ENCODE measurements around the gene SEMA3C. TPM values are rescaled to one million over a fixed set of nuclear protein-coding genes. Genes with fewer than 3 reads are reported as not detected.

Gene SEMA3C
- total RNA-seq, 1 experiment from 2014 or later, result 13.3 TPM

DNA sequence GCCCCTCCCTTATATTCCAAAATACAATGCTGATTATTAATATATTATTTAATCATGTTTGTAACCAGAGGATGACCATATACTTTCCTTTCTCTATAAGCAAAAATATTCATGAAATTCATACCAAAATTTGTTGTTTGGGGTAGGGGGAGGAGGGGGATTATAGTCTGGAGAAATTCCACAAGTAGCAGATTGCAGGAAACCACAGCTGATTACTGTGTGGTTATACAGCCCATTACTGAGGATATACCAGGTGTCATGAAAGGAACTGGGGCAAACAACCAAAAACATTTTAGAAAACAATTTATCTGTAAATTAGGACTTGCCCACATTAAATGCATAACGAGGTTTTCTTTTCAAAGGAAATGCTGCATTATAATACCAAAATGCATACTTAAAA, 50.3 kb downstream of the SEMA3C start:
- Histone ChIP-seq H3K27ac (ENCODE audit: low read depth, low read length, poor library complexity, severe bottlenecking) (no peak overlapping the region), H3K27me3 (replicated peaks; ENCODE audit: insufficient read depth, low read depth, low read length, poor library complexity) (no peaks in the 10 kb centered on the region), H3K36me3 (ENCODE audit: insufficient read depth, low read length, poor library complexity, severe bottlenecking) (no peaks in the 10 kb centered on the region), H3K9me3 (ENCODE audit: low read depth, low read length, poor library complexity, severe bottlenecking) (no peaks in the 10 kb centered on the region), H3K4me1 (ENCODE audit: insufficient read depth, low read length, poor library complexity, severe bottlenecking) (peaks cover 20% of the 10 kb centered on the region), H3K4me3 (ENCODE audit: low read depth, low read length, poor library complexity, severe bottlenecking) (no peak overlapping the region)
- TF ChIP-seq, protein P1, sequence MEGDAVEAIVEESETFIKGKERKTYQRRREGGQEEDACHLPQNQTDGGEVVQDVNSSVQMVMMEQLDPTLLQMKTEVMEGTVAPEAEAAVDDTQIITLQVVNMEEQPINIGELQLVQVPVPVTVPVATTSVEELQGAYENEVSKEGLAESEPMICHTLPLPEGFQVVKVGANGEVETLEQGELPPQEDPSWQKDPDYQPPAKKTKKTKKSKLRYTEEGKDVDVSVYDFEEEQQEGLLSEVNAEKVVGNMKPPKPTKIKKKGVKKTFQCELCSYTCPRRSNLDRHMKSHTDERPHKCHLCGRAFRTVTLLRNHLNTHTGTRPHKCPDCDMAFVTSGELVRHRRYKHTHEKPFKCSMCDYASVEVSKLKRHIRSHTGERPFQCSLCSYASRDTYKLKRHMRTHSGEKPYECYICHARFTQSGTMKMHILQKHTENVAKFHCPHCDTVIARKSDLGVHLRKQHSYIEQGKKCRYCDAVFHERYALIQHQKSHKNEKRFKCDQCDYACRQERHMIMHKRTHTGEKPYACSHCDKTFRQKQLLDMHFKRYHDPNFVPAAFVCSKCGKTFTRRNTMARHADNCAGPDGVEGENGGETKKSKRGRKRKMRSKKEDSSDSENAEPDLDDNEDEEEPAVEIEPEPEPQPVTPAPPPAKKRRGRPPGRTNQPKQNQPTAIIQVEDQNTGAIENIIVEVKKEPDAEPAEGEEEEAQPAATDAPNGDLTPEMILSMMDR (conservative IDR thresholded peaks at IDR 0.05; ENCODE audit: low read depth, low read length), result no peak
- TF ChIP-seq EZH2 (IDR thresholded peaks at IDR 0.05; ENCODE audit: borderline replicate concordance, low read depth, low read length, poor library complexity, severe bottlenecking), result no peak
- POLR2A ChIA-PET (ENCODE audit: low non-redundant PET), result no interaction called here
- CTCF ChIA-PET, result no interaction called here
- no TSS peak for BruUV-seq (replicated peaks)
- intact Hi-C loops (cut with micrococcal nuclease; ENCODE audit: unreplicated experiment), result no loop called here
- DNase-seq (ENCODE audit: low spot score), result no peak

DNA sequence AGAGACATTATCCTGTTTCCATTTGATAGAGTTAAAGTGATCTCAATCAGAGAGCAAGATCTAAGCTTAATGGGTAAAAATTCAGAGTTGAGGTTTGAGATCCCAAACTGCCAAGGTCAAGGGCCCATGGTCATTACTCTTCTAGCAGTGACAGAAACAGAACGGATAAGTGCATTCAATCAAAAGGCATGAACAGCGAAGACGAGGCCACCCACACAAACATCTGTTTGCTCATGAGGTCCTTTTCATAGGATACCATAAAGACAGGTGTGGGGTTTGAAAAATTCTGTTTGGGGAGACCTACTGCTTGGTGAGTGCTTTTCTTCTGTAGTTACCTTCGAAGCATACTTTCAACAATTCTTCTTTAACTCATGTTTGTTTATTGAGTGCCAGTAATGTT, 58.3 kb downstream of the SEMA3C start:
- H3K9me3 ChIP-seq (ENCODE audit: low read depth, low read length, poor library complexity, severe bottlenecking), result no peaks in the 10 kb centered on the region
- no peak for DNase-seq (ENCODE audit: low spot score)
- no TSS peak for BruUV-seq (replicated peaks)
- ChIA-PET CTCF (no interaction called here), POLR2A (ENCODE audit: low non-redundant PET) (no interaction called here)
- H3K27ac ChIP-seq (ENCODE audit: low read depth, low read length, poor library complexity, severe bottlenecking), result no peak overlapping the region
- no peaks in the 10 kb centered on the region for H3K27me3 ChIP-seq (replicated peaks; ENCODE audit: insufficient read depth, low read depth, low read length, poor library complexity)
- TF ChIP-seq EZH2 (IDR thresholded peaks at IDR 0.05; ENCODE audit: borderline replicate concordance, low read depth, low read length, poor library complexity, severe bottlenecking), result no peak
- TF ChIP-seq, protein P1 (conservative IDR thresholded peaks at IDR 0.05; ENCODE audit: low read depth, low read length), result no peak
- no peaks in the 10 kb centered on the region for H3K4me1 ChIP-seq (ENCODE audit: insufficient read depth, low read length, poor library complexity, severe bottlenecking)
- H3K36me3 ChIP-seq (ENCODE audit: insufficient read depth, low read length, poor library complexity, severe bottlenecking), result no peaks in the 10 kb centered on the region
- H3K4me3 ChIP-seq (ENCODE audit: low read depth, low read length, poor library complexity, severe bottlenecking), result no peak overlapping the region
- intact Hi-C loops (cut with micrococcal nuclease; ENCODE audit: unreplicated experiment), result no loop called here

DNA sequence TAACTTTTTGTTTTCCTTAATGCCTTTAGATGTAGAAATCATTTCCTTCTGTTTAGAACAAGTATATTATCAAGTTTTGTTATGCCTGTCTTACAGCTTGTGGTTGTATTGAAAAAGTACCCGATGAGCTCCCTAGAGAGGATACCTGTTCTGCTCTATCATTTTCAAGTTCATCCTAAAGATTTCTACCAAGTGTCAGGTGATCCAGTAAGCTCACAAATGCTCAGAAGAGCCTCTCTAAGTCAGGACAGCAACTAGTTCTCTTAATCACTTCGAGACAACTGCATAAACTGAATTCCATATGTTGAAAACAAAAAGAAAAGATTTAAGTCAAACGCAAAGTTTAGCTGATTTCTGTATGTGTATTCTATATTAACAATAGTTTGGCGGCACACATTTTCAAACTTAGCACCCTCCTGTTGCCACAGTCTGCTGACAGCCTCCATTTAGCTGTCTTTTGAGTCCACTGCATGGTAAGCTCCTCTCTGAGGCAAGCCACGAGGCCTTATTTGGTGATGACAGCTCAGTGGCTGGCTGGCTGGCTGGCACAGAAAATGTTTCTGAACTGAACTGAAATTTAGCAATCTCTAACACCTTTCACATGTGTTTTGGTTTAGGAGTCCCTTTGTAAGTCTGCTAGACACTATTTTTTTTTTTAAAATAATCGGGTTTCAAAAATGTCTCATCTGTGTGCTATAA, 59.4 kb downstream of the SEMA3C start:
- ChIA-PET POLR2A (ENCODE audit: low non-redundant PET) (no interaction called here), CTCF (no interaction called here)
- H3K27me3 ChIP-seq (replicated peaks; ENCODE audit: insufficient read depth, low read depth, low read length, poor library complexity), result no peaks in the 10 kb centered on the region
- no peak for DNase-seq (ENCODE audit: low spot score)
- H3K9me3 ChIP-seq (ENCODE audit: low read depth, low read length, poor library complexity, severe bottlenecking), result no peaks in the 10 kb centered on the region
- BruUV-seq (replicated peaks), result no TSS peak
- H3K4me3 ChIP-seq (ENCODE audit: low read depth, low read length, poor library complexity, severe bottlenecking), result no peak overlapping the region
- TF ChIP-seq EZH2 (IDR thresholded peaks at IDR 0.05; ENCODE audit: borderline replicate concordance, low read depth, low read length, poor library complexity, severe bottlenecking), result no peak
- TF ChIP-seq, protein P1 (conservative IDR thresholded peaks at IDR 0.05; ENCODE audit: low read depth, low read length), result no peak
- intact Hi-C loops (cut with micrococcal nuclease; ENCODE audit: unreplicated experiment), result no loop called here
- no peaks in the 10 kb centered on the region for H3K36me3 ChIP-seq (ENCODE audit: insufficient read depth, low read length, poor library complexity, severe bottlenecking)
- H3K4me1 ChIP-seq (ENCODE audit: insufficient read depth, low read length, poor library complexity, severe bottlenecking), result no peaks in the 10 kb centered on the region
- H3K27ac ChIP-seq (ENCODE audit: low read depth, low read length, poor library complexity, severe bottlenecking), result no peak overlapping the region

Data from A673 (cell line).